RWPE1 (cell line): ENCODE data around the gene ZFYVE28.

Source experiments
- CTCF ChIA-PET: fragments of 350-600 bp; sonication (Branson Sonifier 250); formaldehyde crosslinking; extraction: SDS; loops from one replicate; lab custom pipeline; 2021; lab: Yijun Ruan, JAX
- POLR2A ChIA-PET: fragments of 400-600 bp; formaldehyde crosslinking; extraction: SDS; loops from one replicate; lab custom pipeline; 2020; ENCODE audit warnings: antibody characterized with exemption; ENCODE audit not compliant: low non-redundant PET; lab: Yijun Ruan, JAX
- DNase-seq: peaks from one replicate; pipeline ENCODE4 v3.0.0; 2012; ENCODE audit warnings: low spot score
- H3K27ac ChIP-seq: fragments of 450-650 bp; 2 replicates; pipeline ENCODE4 v1.5.1; 2017
- TF ChIP-seq, protein P1 (sequence below): fragments of 450-650 bp; conservative IDR thresholded peaks from 2 replicates; pipeline ENCODE4 v1.5.1; 2017; ENCODE audit warnings: low read depth, mild to moderate bottlenecking

The ZFYVE28 gene

DNA sequence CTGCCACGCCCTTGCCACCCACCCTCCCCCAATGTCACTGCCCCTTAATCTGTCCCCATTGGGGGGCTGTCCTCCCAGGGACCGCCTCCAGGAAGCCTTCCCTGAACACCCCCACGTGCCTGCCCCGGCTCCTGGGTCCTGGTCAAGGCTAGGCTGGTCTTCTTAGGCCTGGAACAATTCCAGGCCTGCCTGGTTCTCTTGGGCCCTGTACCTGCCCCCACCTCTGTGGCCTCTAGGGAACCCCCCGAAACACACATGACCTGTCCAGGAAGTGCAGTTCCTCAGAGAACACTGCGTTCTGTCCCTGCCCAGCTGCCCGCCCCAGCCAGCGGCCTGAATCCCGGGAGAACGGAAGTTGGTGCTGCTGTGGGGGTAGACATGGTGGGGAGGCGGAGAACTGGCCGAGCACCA lies 161.7 kb downstream of the ZFYVE28 start:
- CTCF ChIA-PET, result no interaction called here
- TF ChIP-seq, protein P1, sequence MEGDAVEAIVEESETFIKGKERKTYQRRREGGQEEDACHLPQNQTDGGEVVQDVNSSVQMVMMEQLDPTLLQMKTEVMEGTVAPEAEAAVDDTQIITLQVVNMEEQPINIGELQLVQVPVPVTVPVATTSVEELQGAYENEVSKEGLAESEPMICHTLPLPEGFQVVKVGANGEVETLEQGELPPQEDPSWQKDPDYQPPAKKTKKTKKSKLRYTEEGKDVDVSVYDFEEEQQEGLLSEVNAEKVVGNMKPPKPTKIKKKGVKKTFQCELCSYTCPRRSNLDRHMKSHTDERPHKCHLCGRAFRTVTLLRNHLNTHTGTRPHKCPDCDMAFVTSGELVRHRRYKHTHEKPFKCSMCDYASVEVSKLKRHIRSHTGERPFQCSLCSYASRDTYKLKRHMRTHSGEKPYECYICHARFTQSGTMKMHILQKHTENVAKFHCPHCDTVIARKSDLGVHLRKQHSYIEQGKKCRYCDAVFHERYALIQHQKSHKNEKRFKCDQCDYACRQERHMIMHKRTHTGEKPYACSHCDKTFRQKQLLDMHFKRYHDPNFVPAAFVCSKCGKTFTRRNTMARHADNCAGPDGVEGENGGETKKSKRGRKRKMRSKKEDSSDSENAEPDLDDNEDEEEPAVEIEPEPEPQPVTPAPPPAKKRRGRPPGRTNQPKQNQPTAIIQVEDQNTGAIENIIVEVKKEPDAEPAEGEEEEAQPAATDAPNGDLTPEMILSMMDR, result no peak
- POLR2A ChIA-PET, result no interaction called here
- DNase-seq, result no peak
- H3K27ac ChIP-seq, result peak overlapping the region; percentile 91

DNA sequence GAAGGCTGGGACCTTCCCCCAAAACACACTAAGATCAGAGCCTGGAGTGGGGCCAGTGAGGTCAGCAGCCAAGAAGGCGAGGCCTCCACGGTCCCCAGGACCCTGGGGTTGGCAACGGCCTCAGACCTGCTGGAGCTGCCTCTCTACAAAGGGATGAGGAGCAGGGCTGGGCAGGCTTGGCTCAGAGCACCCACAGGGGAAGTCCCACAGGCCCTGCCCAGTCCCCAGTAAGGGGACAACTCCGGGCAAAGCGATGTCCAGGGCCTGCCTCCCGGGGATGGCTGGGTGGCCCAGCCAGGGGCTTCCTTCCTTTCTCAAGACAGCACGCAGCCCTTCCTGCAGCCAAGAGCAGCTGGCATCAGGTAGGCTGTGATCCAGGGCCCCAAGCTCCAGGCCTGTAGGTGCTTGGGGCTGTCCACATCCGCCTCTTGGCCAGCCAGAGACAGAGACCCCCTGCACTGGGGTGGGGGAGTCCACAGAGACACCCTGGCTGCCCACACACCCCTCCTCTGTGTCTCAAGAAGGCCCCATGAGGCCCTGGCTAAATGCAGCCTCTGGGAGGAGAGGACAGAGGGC lies 162.2 kb downstream of the ZFYVE28 start:
- CTCF ChIA-PET, result interaction anchor here (0.6 kb wide), 1 partner anchor 355 kb away, joined by 3 read pairs; no protein-coding TSS in a partner anchor
- peak overlapping the region; percentile 91 for H3K27ac ChIP-seq
- TF ChIP-seq, protein P1, result no peak
- POLR2A ChIA-PET, result no interaction called here
- no peak for DNase-seq

DNA sequence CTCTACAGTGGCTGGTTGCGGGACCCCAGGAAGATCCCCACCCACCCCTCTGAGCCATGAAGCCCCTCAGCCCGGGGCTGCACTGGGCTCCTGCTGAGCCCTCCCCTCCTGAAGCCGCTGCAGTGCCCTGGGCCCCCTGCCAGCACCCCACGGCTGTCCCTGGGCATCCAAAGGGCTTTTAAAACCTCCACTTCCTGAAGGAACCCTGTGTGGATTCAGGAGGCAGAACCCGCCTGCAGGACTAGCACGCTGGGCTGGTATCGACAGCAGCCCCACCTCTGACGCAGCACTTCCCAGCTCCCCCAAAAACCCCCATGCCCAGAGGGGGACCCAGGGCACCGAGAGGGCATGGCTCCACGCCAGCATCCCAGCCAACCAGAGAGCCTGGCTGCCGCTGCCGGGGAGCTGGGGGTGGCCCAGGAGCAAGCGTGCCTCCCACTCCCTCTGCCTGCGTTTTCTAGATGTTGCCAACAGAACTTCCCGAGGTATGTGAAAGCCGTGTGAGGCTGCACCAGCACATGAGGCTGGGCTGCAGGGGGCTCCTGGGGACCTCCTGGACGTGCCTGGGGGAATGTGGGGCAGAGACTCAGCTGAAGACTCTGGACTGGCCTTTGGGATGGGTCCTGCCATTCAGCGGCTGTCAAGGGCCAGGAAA lies 162.8 kb downstream of the ZFYVE28 start:
- DNase-seq, result no peak
- peak overlapping the region; percentile 91 for H3K27ac ChIP-seq
- ChIA-PET CTCF (interaction anchor here (0.6 kb wide), 1 partner anchor 355 kb away, joined by 3 read pairs; no protein-coding TSS in a partner anchor), POLR2A (no interaction called here)
- TF ChIP-seq, protein P1, result no peak

DNA sequence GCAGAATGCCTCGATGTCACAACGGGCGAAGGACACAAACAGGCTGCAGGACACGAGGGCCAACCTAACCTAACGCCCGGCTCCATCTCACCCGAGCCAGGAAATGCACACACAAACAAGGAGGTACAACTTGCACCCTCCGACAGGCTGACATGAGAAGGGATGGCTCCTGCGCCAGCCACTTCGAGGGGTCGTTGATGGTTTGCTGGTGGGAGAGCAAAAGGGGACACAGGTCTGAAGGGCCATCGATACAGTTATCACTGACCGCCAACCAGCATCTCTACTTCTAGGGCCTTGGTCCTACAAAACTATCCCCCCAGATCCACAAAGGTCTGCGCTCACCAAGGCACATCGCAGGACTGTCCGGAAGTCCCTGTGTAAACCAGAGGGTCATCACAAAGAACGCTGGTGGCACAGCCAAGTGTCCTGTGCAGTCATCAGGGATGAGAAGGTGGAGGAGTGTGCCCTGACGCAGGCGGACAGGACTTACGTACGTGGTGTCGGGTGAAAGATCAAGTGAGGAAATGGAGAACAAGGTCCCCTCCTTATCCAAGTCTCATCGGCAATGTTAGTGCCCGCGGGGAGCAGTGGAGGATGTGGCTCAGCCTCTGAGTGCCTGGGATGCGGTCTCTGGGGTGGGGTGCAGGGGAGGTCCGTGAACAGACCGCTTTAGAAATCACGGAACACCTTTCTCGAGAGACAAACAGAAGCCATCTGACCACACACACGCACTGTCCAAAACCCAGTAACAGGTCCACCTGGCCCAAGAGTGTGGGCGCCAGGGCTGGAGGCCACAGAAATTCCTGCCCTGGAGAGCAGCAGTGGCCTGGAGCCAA lies 163.6 kb downstream of the ZFYVE28 start:
- H3K27ac ChIP-seq, result peak overlapping the region; percentile 91
- TF ChIP-seq, protein P1, result no peak
- ChIA-PET CTCF (interaction anchor here (0.5 kb wide), 1 partner anchor 250 kb away, joined by 3 read pairs; no protein-coding TSS in a partner anchor), POLR2A (no interaction called here)
- DNase-seq, result no peak

DNA sequence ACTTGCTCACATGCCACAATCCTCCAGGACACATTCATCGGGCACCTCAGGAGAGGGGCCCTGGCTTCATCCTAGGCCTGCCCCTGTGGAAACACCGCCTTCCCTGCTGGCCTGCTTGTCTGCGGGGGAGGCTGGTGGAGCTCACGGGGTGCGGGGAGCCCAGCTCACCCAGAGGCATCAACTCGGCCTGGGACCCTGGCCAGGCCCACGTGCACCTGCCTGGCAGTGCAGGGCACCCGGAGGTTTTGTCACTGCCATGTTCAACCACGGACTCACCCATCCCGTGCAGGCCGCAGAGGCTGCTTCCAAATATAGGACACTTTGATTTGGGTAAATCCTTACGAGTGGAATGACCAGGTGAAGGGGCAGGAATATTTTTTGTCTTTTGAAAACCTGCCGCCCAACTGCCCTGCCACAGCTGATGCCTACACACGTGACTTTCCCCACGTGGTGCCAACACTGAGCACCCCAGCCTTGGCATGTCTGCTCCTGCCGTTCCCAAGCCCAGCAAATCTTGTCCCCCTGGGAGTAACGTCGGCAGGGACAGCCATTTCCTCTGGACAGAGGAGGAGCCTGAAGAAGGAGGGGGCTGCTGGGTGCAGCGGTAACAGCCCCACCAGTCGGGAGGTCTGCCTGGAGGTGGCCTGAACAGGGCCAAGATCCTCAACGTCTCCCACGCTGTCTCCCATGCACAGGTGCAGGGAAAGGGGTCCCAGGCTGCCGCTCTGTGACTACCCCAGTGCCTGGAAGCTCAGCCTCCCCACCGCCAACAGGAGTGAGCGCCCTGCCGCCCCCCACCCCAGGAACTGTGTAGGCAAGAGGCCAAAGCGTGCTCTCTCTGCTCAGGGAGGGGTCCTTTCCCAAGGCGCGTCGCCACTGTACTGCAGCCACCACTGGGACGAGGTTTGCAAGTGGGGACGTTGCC lies 165.0 kb downstream of the ZFYVE28 start:
- peak overlapping the region; percentile 66 for H3K27ac ChIP-seq
- CTCF ChIA-PET, result no interaction called here
- DNase-seq, result no peak
- POLR2A ChIA-PET, result no interaction called here
- TF ChIP-seq, protein P1, result no peak
